Effector memory CD8-positive, alpha-beta T cell (primary cell): ENCODE data around the gene GPR142.

Experiments
- ATAC-seq: fragments of 150-1000 bp; cut with Tn5 transposase; replicated peaks from 2 replicates; pipeline ENCODE4 v1.10.0; 2021; ENCODE audit warnings: mild to moderate bottlenecking, moderate library complexity
- DNase-seq, 3 experiments: peaks; one replicate each; pipeline ENCODE4 v3.0.0; 2021
- H3K27ac Mint-ChIP-seq, 2 donors: one replicate each; pipeline ENCODE4 v1.8.0; 2022; ENCODE audit warnings: mild to moderate bottlenecking in 2 of 2, mixed read lengths in 2 of 2, moderate library complexity in 2 of 2
- H3K27me3 Mint-ChIP-seq, 2 donors: one replicate each; pipeline ENCODE4 v1.8.0; 2022; ENCODE audit warnings: mixed read lengths in 2 of 2
- H3K36me3 Mint-ChIP-seq: one replicate; pipeline ENCODE4 v1.8.0; 2022; ENCODE audit warnings: mild to moderate bottlenecking, moderate library complexity, mixed read lengths; ENCODE audit not compliant: insufficient read depth
- H3K4me1 Mint-ChIP-seq, 2 donors: one replicate each; pipeline ENCODE4 v1.8.0; 2022; ENCODE audit warnings: low read depth in 2 of 2, mixed read lengths in 2 of 2
- H3K4me3 Mint-ChIP-seq, 2 donors: one replicate each; pipeline ENCODE4 v1.8.0; 2022; ENCODE audit warnings: mild to moderate bottlenecking in 2 of 2, mixed read lengths in 2 of 2, moderate library complexity in 2 of 2
- H3K9me3 Mint-ChIP-seq, 2 donors: one replicate each; pipeline ENCODE4 v1.8.0; 2022; ENCODE audit warnings: mixed read lengths in 2 of 2

GPR142 gene

DNA sequence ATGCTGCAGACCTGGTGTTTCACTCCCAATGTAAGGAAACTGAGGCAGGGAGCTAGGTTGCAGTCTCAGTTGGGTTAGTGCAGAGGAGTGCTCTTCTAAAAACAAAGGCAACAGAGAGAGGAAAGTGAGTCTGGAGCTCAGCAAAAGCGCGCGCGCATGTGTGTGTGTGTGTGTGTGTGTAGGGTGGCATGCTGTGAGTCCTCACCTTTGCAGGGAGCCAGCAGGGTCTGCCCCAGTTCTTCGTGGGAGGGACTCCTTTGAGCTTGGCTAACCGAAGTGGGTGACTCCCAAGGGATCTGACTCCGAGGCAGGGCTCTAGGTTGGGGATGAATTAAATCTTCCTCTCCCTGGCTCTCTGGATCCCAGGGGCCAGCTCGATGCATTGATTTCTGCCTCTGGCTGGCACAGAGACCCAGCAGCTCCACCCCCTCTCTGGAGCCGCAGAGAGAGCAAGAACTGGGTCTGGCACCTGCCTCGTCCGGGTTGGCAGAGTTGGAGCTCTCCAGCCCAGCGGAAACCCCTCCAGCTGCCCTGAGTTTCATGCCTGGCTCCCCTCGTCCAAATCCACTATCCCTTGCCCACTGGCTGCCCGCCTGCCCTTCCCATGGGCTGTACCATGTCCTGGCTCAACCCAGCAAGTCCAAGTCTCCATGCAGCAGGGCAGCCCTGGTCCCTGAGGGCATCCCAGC lies 4.4 kb upstream of the GPR142 start:
- Mint-ChIP-seq H3K4me3 (no peak overlapping the region), H3K27ac (no peak overlapping the region), H3K9me3 (no peaks in the 10 kb centered on the region), H3K27me3 (peaks cover 19 to 60% of the 10 kb centered on the region in 2 donors), H3K36me3 (no peaks in the 10 kb centered on the region), H3K4me1 (peaks cover under 1 to 7% of the 10 kb centered on the region in 2 donors)
- DNase-seq (no peak), ATAC-seq (no peak)

DNA sequence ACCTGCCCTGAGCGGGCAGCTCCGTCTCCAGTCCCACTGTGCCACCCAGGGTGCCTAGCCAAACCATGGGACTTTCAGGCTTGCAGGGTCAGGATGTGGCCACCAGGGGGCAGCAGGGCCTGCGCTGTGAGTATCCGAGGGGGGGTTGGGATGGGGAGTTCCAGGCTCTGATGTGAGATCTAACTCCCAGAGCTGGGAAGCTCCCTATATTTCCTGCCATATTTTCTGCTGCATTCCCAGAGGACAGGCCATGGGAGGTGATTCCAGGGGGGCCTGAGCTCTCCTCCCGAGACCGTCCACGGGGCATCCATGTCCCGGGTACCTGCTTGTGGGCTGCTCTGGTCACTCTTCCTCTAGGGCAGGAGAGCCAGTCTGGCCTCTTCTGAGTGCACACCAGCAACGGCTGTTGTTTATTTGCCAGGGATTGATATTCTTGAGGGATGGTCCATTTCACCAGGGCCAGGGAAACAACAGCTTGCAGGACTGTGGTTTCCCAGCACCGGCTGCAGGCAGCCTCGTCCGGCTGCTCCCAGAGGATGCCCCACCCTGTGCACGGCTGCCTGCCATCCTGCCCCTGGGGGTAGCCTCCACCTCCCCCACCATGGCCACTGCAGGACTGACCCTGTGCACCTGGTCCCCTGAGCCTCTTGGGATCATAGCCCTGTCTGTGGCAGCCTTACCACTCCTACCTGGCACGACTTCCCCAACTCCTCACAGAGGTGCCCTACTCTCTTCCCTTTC lies 1.2 kb downstream of the GPR142 start:
- peaks cover 9 to 35% of the 10 kb centered on the region in 2 donors for H3K27me3 Mint-ChIP-seq
- DNase-seq (peak; percentile 71 to 76 (median 74)), ATAC-seq (peak; percentile 81)
- H3K36me3 Mint-ChIP-seq: no peaks in the 10 kb centered on the region
- peaks cover 12 to 14% of the 10 kb centered on the region in 2 donors for H3K4me1 Mint-ChIP-seq
- peak overlapping the region; percentile 42 to 78 for H3K27ac Mint-ChIP-seq
- H3K9me3 Mint-ChIP-seq: no peaks in the 10 kb centered on the region
- peak overlapping the region; percentile 64 to 71 for H3K4me3 Mint-ChIP-seq

- peak overlapping the region; percentile 64 to 71 for H3K4me3 Mint-ChIP-seq
- peak overlapping the region; percentile 42 to 78 for H3K27ac Mint-ChIP-seq
- no peaks in the 10 kb centered on the region for H3K9me3 Mint-ChIP-seq
- H3K36me3 Mint-ChIP-seq: no peaks in the 10 kb centered on the region
- H3K27me3 Mint-ChIP-seq: peaks cover 9 to 32% of the 10 kb centered on the region in 2 donors
- DNase-seq (peak; percentile 20 to 25 (median 21)), ATAC-seq (peak; percentile 74)
- H3K4me1 Mint-ChIP-seq: peaks cover 12 to 14% of the 10 kb centered on the region in 2 donors
Measured at GRCh38 chr17:74369221-74369620, 1.9 kb downstream of the GPR142 start.

DNA sequence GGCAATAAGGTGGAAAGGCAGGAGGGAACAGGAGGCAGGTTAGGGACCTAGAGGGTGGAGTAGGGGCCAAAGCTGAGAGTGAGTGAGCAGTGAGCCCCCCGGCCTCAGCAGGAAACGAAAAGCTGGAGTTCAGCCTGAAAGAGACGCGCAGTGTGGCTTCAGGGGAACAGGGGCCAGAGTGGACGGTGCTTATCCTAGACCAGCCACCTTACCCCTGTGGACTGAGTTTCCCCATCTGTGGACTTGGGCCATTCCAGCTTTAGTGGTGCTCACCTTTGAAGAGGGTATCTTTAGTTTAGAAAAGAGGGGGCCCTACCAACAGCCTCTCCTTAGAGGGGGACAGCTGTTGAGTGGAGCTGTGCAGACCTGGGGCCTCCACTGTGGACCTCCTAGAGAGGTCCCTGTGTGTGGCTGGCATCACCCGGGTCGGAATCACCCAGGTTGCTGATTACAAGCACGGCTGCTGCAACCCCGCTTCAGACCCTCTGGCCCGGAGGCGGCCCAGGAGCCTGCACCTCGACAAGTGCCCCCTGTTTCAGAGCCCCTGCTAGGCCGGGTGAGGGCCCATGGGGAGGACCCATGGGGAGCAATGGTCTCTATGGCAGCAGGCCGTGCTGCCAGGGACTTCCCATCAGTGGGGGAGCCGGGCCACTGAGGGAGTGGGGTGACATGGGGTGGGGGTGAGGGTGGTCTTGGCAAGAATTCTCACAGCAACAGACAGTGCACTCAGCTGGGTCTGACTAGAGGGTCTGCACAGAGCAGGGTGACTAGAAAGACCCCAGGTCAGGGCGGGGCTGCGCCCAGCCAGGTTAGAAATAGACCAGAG lies 2.6 kb downstream of the GPR142 start:
- no peak for DNase-seq
- H3K36me3 Mint-ChIP-seq: no peaks in the 10 kb centered on the region
- H3K9me3 Mint-ChIP-seq: no peaks in the 10 kb centered on the region
- H3K4me1 Mint-ChIP-seq: peaks cover 12 to 14% of the 10 kb centered on the region in 2 donors
- peak overlapping the region; percentile 64 to 71 for H3K4me3 Mint-ChIP-seq
- peaks cover 9 to 32% of the 10 kb centered on the region in 2 donors for H3K27me3 Mint-ChIP-seq
- ATAC-seq: no peak
- peak overlapping the region in 1 of 2 donors; percentile 78 for H3K27ac Mint-ChIP-seq

- no peak for DNase-seq
- Mint-ChIP-seq H3K4me3 (no peak overlapping the region), H3K9me3 (no peaks in the 10 kb centered on the region), H3K4me1 (peaks cover 12 to 14% of the 10 kb centered on the region in 2 donors), H3K36me3 (no peaks in the 10 kb centered on the region), H3K27me3 (peaks cover 9 to 32% of the 10 kb centered on the region in 2 donors), H3K27ac (no peak overlapping the region)
- no peak for ATAC-seq
Measured at GRCh38 chr17:74371653-74372147, 4.4 kb downstream of the GPR142 start.

GRCh38 chr17:74372426-74372825 lies 5.1 kb downstream of the GPR142 start:
- ATAC-seq (no peak), DNase-seq (no peak)
- peaks cover 9 to 32% of the 10 kb centered on the region in 2 donors for H3K27me3 Mint-ChIP-seq
- H3K9me3 Mint-ChIP-seq: no peaks in the 10 kb centered on the region
- H3K27ac Mint-ChIP-seq: no peak overlapping the region
- no peaks in the 10 kb centered on the region for H3K36me3 Mint-ChIP-seq
- no peak overlapping the region for H3K4me3 Mint-ChIP-seq
- peaks cover 12 to 14% of the 10 kb centered on the region in 2 donors for H3K4me1 Mint-ChIP-seq

DNA sequence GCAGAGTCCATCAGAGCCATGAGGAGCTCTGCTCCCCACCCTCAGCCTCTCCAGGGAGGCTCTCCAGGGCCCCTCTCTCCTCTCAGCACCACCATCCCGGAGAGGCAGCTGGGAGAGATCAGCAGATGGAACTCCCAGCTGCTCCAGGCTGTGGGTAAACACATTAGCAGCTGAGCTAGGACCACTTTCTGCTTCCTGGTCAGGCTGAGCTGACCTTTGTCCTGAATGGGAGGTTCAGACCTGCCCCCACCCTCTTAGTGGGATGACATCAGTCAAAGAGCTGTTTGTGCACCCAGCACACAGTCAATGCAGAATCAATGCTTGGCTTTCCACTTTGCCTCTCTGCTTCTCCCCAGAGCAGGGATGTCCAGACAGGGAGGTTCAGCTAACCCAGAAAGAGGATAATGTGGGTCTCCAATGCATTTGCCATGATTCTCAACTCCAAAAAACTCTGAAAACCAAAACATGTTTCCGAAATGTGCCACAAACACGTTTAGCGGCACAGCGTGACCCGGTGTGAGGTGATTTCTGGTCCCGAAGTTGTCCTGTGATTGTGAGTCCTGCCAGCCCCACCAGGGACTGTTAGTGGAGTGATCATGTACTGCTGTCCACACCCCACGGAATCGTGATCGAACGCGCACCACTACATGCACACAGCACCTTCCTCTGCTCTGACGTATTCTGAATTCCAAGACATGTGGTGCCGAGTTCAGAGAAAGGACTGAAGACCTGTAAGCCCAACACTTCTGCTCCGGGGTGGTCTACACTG lies 6.7 kb downstream of the GPR142 start:
- no peak for ATAC-seq
- Mint-ChIP-seq H3K27me3 (peaks cover 6 to 21% of the 10 kb centered on the region in 2 donors), H3K27ac (no peak overlapping the region), H3K4me3 (no peak overlapping the region), H3K4me1 (peaks cover 7 to 12% of the 10 kb centered on the region in 2 donors), H3K9me3 (no peaks in the 10 kb centered on the region), H3K36me3 (peaks cover 3% of the 10 kb centered on the region)
- no peak for DNase-seq

DNA sequence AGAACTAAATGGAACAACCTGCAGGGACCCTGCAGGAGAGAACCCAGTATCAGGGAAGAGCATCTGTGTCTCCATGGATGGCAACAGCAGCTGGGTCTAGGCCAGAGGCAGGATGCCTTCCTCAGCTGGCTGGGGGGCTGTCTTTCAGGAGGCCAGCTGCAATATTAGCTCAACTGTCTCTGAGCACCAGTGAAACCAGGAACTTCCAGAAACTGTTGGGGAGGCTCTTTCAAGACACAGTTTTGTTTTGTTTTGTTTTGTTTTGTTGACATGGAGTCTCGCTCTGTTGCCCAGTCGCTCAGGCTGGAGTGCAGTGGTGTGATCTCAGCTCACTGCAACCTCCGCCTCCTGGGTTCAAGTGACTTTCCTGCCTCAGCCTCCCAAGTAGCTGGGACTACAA lies 7.6 kb downstream of the GPR142 start:
- Mint-ChIP-seq H3K4me3 (no peak overlapping the region), H3K9me3 (no peaks in the 10 kb centered on the region), H3K27ac (no peak overlapping the region), H3K36me3 (peaks cover 3% of the 10 kb centered on the region), H3K4me1 (peaks cover 0 to 8% of the 10 kb centered on the region in 2 donors), H3K27me3 (peaks cover 0 to 13% of the 10 kb centered on the region in 2 donors)
- ATAC-seq: no peak
- DNase-seq: no peak

- H3K36me3 Mint-ChIP-seq: peaks cover 5% of the 10 kb centered on the region
- no peaks in the 10 kb centered on the region for H3K27me3 Mint-ChIP-seq
- peak overlapping the region; percentile 33 to 43 for H3K4me3 Mint-ChIP-seq
- DNase-seq (peak; percentile 92 to 95 (median 94)), ATAC-seq (peak; percentile 92)
- peak overlapping the region in 1 of 2 donors; percentile 84 for H3K27ac Mint-ChIP-seq
- H3K4me1 Mint-ChIP-seq: peaks cover 6 to 19% of the 10 kb centered on the region in 2 donors
- H3K9me3 Mint-ChIP-seq: no peaks in the 10 kb centered on the region
Measured at GRCh38 chr17:74379495-74380085, 12.3 kb downstream of the GPR142 start.

DNA sequence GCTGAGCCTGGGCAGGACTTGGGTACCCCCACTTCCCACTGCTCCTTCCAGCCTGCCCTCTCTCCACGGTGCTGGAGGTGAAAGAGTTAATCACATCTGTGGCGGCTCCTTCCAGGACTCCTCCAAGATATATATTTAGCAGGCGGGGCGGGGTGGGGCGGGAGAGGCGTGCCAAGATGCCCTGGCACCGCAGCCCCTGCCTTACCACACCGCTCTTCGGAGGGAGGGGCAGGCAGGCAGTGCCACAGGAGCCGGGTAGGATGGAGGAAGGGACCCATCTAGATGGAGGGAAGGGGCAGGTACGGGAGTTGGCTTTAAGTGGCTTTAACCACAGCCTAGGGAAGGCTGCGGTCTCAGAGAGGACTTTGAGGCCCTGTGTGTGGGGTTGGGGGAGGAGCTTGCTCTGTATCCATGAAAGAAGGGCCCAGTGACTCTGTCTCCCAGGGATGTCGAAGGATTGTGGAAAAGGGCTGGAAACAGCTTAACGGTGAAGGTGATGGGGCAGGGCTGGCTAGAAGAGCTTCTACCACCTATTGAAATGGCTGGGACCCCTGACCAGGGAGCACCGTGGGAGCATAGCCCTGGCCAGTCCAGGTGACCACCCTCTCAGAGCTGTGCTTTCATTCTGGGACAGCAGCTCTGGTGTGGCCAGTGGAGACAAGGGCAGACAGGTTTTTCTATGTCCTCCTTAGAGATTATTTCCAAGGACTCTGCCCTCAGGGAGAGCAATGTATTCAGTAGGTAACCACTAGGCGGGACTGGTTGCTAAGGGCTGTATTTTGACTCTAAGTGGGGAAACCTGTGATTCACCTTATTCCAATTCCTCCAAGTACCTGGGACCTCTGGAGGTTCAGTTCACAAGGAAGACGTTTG lies 13.0 kb downstream of the GPR142 start:
- Mint-ChIP-seq H3K36me3 (peaks cover 5% of the 10 kb centered on the region), H3K27me3 (no peaks in the 10 kb centered on the region), H3K4me3 (peak overlapping the region in 1 of 2 donors; percentile 43), H3K27ac (peak overlapping the region in 1 of 2 donors; percentile 84), H3K9me3 (no peaks in the 10 kb centered on the region), H3K4me1 (peaks cover 6 to 19% of the 10 kb centered on the region in 2 donors)
- DNase-seq (no peak), ATAC-seq (no peak)

DNA sequence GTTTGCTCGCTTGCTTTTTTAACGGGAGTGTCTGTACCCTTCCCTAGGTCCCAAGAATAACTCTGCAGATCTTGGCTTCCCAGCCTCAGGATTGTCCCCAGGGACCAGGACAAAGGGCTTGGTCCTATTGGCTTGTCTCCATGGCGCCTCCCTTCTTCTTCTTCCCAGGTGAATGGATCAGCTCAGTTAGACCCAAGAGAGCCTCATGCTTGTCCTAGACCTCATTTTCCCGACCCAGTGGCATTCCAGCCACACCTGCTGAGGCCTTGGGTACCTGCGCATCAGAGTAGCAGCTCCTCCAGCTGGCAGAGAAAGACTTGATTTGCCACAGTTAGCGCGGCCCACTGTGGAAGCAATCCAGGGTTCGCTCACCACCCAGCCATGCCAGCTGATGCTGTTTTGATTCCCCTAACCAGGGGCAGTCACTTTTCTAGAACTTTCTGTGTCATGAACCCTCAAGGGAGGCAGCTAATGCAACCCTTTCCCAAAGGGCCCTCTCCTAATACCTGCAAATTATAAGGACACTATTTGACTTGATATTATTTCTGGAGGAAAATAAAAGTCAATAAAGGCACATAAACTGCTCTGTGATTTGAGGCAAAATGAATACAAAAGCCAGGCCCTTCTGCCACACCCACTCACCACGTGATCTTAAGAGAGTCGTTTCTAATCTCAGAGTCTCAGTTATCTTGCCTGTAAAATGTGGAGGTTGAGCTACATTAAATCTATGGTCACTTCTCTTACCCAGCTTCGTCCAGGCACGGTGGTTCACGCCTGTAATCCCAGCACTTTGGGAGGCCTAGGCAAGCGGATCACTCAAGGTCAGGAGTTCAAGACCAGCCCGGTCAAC lies 13.9 kb downstream of the GPR142 start:
- H3K4me3 Mint-ChIP-seq: no peak overlapping the region
- no peak for DNase-seq
- ATAC-seq: no peak
- peak overlapping the region in 1 of 2 donors; percentile 84 for H3K27ac Mint-ChIP-seq
- H3K36me3 Mint-ChIP-seq: peaks cover 5% of the 10 kb centered on the region
- peaks cover 6 to 19% of the 10 kb centered on the region in 2 donors for H3K4me1 Mint-ChIP-seq
- H3K27me3 Mint-ChIP-seq: no peaks in the 10 kb centered on the region
- H3K9me3 Mint-ChIP-seq: no peaks in the 10 kb centered on the region
